Measurements from ENCODE around the gene INAFM1. TPM values are rescaled to one million over a fixed set of nuclear protein-coding genes. Genes with fewer than 3 reads are reported as not detected.
A peak's percentile ranks its signal among the peaks of the same experiment; 100 is the strongest.

Gene INAFM1
- total and polyA plus RNA-seq, 9 of the 15 experiments (the other 6 are each of a cell fraction or from before 2014, with no cell fraction given), result 0.71 to 30.9 (median 3.1) TPM

- TF ChIP-seq OTX1 (CRISPR knock-in tag; IDR thresholded peaks at IDR 0.05) (peak; percentile 98), SMAD2 (IDR thresholded peaks at IDR 0.05; ENCODE audit: low read depth, low read length) (no peak), FOXA3 (CRISPR knock-in tag; conservative IDR thresholded peaks at IDR 0.05 in 1 of 2, IDR thresholded peaks at IDR 0.05 in 1 of 2) (no peak), ZNF76 (CRISPR knock-in tag; IDR thresholded peaks at IDR 0.05; ENCODE audit: borderline replicate concordance) (no peak), ZFP36 (IDR thresholded peaks at IDR 0.05; ENCODE audit: low read depth, low read length, partially characterized antibody) (peak; percentile 63), L3MBTL2 (IDR thresholded peaks at IDR 0.05) (no peak), MTA1 (IDR thresholded peaks at IDR 0.05; ENCODE audit: borderline replicate concordance) (0 out of 2 replicates have a peak, but pooled peaks have one; percentile 38), NCOA2 (IDR thresholded peaks at IDR 0.05; ENCODE audit: partially characterized antibody in 2 of 2) (no peak), KLF16 (IDR thresholded peaks at IDR 0.05) (no peak), SMAD3 (CRISPR knock-in tag; conservative IDR thresholded peaks at IDR 0.05) (peak; percentile 60; the same call in 1 of the 2 replicates), TBP (optimal IDR thresholded peaks at IDR 0.05; ENCODE audit: low read depth, low read length) (no peak), ZNF785 (CRISPR knock-in tag; IDR thresholded peaks at IDR 0.05) (no peak), CBFA2T3 (IDR thresholded peaks at IDR 0.05) (peak; percentile 19; the same call in 1 of the 2 replicates), RNF2 (IDR thresholded peaks at IDR 0.05) (no peak), TEAD2 (tag; IDR thresholded peaks at IDR 0.05) (no peak), ZNF354B (CRISPR knock-in tag; IDR thresholded peaks at IDR 0.05) (no peak), FOXP1 (CRISPR knock-in tag; IDR thresholded peaks at IDR 0.05) (0 out of 2 replicates have a peak, but pooled peaks have one; percentile 2), TAF15 (IDR thresholded peaks at IDR 0.05; ENCODE audit: low read depth, low read length) (no peak)
- TF ChIP-seq, protein P1, sequence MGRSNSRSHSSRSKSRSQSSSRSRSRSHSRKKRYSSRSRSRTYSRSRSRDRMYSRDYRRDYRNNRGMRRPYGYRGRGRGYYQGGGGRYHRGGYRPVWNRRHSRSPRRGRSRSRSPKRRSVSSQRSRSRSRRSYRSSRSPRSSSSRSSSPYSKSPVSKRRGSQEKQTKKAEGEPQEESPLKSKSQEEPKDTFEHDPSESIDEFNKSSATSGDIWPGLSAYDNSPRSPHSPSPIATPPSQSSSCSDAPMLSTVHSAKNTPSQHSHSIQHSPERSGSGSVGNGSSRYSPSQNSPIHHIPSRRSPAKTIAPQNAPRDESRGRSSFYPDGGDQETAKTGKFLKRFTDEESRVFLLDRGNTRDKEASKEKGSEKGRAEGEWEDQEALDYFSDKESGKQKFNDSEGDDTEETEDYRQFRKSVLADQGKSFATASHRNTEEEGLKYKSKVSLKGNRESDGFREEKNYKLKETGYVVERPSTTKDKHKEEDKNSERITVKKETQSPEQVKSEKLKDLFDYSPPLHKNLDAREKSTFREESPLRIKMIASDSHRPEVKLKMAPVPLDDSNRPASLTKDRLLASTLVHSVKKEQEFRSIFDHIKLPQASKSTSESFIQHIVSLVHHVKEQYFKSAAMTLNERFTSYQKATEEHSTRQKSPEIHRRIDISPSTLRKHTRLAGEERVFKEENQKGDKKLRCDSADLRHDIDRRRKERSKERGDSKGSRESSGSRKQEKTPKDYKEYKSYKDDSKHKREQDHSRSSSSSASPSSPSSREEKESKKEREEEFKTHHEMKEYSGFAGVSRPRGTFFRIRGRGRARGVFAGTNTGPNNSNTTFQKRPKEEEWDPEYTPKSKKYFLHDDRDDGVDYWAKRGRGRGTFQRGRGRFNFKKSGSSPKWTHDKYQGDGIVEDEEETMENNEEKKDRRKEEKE (IDR thresholded peaks at IDR 0.05; ENCODE audit: borderline replicate concordance in 1 of 2, control insufficient read depth in 1 of 2, low read depth in 2 of 2, low read length in 1 of 2), result peak in 1 of 2 experiments; percentile 46; a peak in 1 of 4 replicates
- TF ChIP-seq, protein P2, sequence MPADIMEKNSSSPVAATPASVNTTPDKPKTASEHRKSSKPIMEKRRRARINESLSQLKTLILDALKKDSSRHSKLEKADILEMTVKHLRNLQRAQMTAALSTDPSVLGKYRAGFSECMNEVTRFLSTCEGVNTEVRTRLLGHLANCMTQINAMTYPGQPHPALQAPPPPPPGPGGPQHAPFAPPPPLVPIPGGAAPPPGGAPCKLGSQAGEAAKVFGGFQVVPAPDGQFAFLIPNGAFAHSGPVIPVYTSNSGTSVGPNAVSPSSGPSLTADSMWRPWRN (IDR thresholded peaks at IDR 0.05; ENCODE audit: low read depth), result no peak
- TF ChIP-seq, protein P3, sequence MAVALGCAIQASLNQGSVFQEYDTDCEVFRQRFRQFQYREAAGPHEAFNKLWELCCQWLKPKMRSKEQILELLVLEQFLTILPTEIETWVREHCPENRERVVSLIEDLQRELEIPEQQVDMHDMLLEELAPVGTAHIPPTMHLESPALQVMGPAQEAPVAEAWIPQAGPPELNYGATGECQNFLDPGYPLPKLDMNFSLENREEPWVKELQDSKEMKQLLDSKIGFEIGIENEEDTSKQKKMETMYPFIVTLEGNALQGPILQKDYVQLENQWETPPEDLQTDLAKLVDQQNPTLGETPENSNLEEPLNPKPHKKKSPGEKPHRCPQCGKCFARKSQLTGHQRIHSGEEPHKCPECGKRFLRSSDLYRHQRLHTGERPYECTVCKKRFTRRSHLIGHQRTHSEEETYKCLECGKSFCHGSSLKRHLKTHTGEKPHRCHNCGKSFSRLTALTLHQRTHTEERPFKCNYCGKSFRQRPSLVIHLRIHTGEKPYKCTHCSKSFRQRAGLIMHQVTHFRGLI (CRISPR knock-in tag; IDR thresholded peaks at IDR 0.05), result no peak
- TF ChIP-seq, protein P4, sequence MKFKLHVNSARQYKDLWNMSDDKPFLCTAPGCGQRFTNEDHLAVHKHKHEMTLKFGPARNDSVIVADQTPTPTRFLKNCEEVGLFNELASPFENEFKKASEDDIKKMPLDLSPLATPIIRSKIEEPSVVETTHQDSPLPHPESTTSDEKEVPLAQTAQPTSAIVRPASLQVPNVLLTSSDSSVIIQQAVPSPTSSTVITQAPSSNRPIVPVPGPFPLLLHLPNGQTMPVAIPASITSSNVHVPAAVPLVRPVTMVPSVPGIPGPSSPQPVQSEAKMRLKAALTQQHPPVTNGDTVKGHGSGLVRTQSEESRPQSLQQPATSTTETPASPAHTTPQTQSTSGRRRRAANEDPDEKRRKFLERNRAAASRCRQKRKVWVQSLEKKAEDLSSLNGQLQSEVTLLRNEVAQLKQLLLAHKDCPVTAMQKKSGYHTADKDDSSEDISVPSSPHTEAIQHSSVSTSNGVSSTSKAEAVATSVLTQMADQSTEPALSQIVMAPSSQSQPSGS (CRISPR knock-in tag; IDR thresholded peaks at IDR 0.05), result no peak
- TF ChIP-seq, protein P5, sequence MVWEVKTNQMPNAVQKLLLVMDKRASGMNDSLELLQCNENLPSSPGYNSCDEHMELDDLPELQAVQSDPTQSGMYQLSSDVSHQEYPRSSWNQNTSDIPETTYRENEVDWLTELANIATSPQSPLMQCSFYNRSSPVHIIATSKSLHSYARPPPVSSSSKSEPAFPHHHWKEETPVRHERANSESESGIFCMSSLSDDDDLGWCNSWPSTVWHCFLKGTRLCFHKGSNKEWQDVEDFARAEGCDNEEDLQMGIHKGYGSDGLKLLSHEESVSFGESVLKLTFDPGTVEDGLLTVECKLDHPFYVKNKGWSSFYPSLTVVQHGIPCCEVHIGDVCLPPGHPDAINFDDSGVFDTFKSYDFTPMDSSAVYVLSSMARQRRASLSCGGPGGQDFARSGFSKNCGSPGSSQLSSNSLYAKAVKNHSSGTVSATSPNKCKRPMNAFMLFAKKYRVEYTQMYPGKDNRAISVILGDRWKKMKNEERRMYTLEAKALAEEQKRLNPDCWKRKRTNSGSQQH (CRISPR knock-in tag; IDR thresholded peaks at IDR 0.05), result peak; percentile 98
Observed at GRCh38 chr19:47243364-47243775, 31.3 kb upstream of the INAFM1 start (continued).

Measured in K562 (cell line).